Testis (tissue), 3 donors: Measurements from ENCODE around the gene TRIM26. TPM values are rescaled to one million over a fixed set of nuclear protein-coding genes. Genes with fewer than 3 reads are reported as not detected.
"Not testable (repeated sequence)": the region's sequence is repeated elsewhere in the genome, so short reads cannot be mapped to it uniquely, and the experiment has no call there.

Experiments used
- DNase-seq: peaks from one replicate; pipeline ENCODE4 v3.0.0-alpha.2; 2019
- H3K27ac ChIP-seq, 2 donors: fragments of 200-600 bp; sonication (generic); one replicate each; pipeline ENCODE4 v1.5.1; 2019
- H3K27me3 ChIP-seq: fragments of 200-600 bp; sonication (generic); one replicate; pipeline ENCODE4 v1.5.1; 2019
- H3K36me3 ChIP-seq: fragments of 200-600 bp; sonication (generic); one replicate; pipeline ENCODE4 v1.5.1; 2017; ENCODE audit warnings: low read depth; ENCODE audit errors: missing control alignments
- H3K4me1 ChIP-seq: fragments of 200-600 bp; sonication (generic); one replicate; pipeline ENCODE4 v1.5.1; 2019
- H3K4me3 ChIP-seq, 2 donors: fragments of 200-600 bp; sonication (generic); one replicate each; pipeline ENCODE4 v1.5.1; 2017 to 2019
- H3K9me3 ChIP-seq: fragments of 200-600 bp; sonication (generic); one replicate; pipeline ENCODE4 v1.5.1; 2017
- POLR2A ChIP-seq: fragments of 450-650 bp; IDR thresholded peaks from one replicate; pipeline ENCODE4 v1.6.1; 2017; ENCODE audit warnings: antibody characterized with exemption, mild to moderate bottlenecking, moderate library complexity
- WGBS, 2 donors: methylation state at CpG; one replicate each; pipeline ENCODE4 v1.1.5; 2018; 5-methylcytosine and 5-hydroxymethylcytosine counted together
- intact Hi-C: fragments of 100-400 bp; cut with DNase I; formaldehyde crosslinking; loops from one replicate; pipeline ENCODE4 v1.15.1; 2023; ENCODE audit warnings: low total_unique reads
- polyA plus RNA-seq: library from polyadenylated mRNA; stranded (reverse); fragments of 350-450 nt; fragmentation: Illumina TruSeq; extraction: RNeasy Lipid Tissue Mini Kit (QIAGEN cat#74804); gene quantifications from one replicate; pipeline ENCODE4 v1.2.3, GENCODE V29; 2014; ENCODE audit warnings: low read depth, low replicate concordance; ENCODE audit not compliant: insufficient read depth
- total RNA-seq, 2 donors: library from RNA; depleted of rRNA; stranded (reverse); fragments of >200 nt; gene quantifications; one replicate each; pipeline ENCODE4 v1.2.3, GENCODE V29; 2016
- TF ChIP-seq, protein P1 (sequence below), 3 experiments: fragments of 450-650 bp in 2 of 3; fragments of 200-600 bp in 1 of 3; sonication (generic) in 1 of 3; IDR thresholded peaks; one replicate each; pipeline ENCODE4 v1.5.1; 2016 to 2019; ENCODE audit warnings: antibody characterized with exemption in 3 of 3, mild to moderate bottlenecking in 2 of 3, moderate library complexity in 1 of 3

TRIM26 gene
- total and polyA plus RNA-seq, 3 donors from 2014 or later, result 40.3 to 75.8 (median 67.1) TPM

DNA sequence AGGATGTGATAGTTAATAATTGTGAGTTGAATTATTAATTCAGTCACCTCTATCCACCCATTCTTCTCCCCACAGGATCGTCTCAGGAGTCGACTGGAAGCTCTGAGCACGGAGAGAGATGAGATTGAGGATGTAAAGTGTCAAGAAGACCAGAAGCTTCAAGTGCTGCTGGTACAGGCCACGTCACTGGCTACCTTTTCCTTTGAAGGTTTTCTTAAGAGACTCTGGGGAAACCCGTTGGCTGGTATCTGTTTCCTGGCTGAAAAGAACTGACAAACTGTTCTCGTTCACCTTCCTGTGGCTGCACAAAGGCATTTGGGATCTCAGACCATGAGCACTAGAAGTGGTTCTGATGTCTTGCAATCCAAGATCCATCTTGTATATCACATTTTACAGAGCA lies 46.1 kb downstream of the TRIM26 start:
- TF ChIP-seq POLR2A, result no peak
- TF ChIP-seq, protein P1, sequence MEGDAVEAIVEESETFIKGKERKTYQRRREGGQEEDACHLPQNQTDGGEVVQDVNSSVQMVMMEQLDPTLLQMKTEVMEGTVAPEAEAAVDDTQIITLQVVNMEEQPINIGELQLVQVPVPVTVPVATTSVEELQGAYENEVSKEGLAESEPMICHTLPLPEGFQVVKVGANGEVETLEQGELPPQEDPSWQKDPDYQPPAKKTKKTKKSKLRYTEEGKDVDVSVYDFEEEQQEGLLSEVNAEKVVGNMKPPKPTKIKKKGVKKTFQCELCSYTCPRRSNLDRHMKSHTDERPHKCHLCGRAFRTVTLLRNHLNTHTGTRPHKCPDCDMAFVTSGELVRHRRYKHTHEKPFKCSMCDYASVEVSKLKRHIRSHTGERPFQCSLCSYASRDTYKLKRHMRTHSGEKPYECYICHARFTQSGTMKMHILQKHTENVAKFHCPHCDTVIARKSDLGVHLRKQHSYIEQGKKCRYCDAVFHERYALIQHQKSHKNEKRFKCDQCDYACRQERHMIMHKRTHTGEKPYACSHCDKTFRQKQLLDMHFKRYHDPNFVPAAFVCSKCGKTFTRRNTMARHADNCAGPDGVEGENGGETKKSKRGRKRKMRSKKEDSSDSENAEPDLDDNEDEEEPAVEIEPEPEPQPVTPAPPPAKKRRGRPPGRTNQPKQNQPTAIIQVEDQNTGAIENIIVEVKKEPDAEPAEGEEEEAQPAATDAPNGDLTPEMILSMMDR (IDR thresholded peaks at IDR 0.05), result no peak
- no peak for DNase-seq
- H3K27ac ChIP-seq, result no peak overlapping the region
- H3K9me3 ChIP-seq, result no peaks in the 10 kb centered on the region
- intact Hi-C loops, result no loop called here
- no peaks in the 10 kb centered on the region for H3K27me3 ChIP-seq
- 68 to 78% methylated on average over 6 of the region's 6 CpGs for WGBS, 2 donors
- no peak overlapping the region for H3K4me3 ChIP-seq
- H3K4me1 ChIP-seq, result peaks cover 5% of the 10 kb centered on the region
- no peaks in the 10 kb centered on the region for H3K36me3 ChIP-seq

DNA sequence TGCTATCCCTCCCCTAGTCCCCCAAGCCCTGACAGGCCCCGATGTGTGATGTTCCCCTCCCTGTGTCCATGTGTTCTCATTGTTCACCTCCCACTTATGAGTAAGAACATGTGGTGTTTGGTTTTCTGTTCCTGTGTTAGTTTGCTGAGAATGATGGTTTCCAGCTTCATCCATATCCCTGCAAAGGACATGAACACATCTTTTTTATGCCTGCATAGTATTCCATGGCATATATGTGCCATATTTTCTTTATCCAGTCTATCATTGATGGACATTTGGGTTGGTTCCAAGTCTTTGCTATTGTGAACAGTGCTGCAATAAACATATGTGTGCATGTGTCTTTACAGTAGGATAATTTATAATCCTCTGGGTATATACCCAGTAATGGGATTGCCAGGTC lies 48.0 kb downstream of the TRIM26 start:
- H3K27me3 ChIP-seq, H3K36me3 ChIP-seq, H3K27ac ChIP-seq, H3K9me3 ChIP-seq, H3K4me3 ChIP-seq, DNase-seq, intact Hi-C loops, H3K4me1 ChIP-seq: not testable (repeated sequence)
- 79 to 96% methylated on average over 1 of the region's 1 CpG for WGBS, 2 donors

GRCh38 chr6:30164714-30165113 lies 48.5 kb downstream of the TRIM26 start:
- DNase-seq, result no peak
- WGBS, 2 donors, result 67 to 68% methylated on average over 4 of the region's 4 CpGs

DNA sequence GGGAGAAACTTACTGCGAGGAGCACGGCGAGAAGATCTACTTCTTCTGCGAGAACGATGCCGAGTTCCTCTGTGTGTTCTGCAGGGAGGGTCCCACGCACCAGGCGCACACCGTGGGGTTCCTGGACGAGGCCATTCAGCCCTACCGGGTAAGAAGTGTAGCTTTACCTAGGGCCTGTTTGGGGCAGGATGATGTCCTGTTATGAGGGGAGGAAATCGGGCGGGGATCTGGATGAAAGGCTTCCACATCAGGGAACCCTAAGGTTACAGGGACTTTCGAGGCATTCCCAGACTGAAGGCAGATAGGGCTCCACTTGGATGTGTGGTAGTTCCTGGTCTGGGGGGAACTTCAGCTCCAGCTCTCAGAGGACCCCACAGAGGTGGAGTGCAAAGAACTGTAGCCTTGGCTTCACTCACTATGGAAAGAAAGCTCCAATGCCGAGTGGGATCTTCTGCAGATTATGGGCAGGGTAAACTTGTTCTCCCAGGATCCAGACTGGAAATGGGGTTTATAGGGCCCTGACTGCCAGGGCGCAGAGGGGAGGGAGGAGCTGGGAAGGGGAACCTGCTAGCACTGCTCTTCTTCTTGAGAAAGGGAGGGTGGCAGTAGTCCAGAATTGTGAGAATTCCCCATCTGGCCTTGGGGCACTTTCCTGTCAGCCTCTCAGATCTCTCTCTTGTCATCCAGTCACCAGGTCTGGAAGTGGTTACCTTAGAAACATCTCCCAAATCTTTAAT lies 49.1 kb downstream of the TRIM26 start:
- Histone ChIP-seq H3K9me3 (no peaks in the 10 kb centered on the region), H3K36me3 (no peaks in the 10 kb centered on the region), H3K27me3 (no peaks in the 10 kb centered on the region), H3K27ac (no peak overlapping the region), H3K4me3 (no peak overlapping the region), H3K4me1 (no peaks in the 10 kb centered on the region)
- 54 to 67% methylated on average over 6 to 16 of the region's 16 CpGs for WGBS, 2 donors
- no peak for DNase-seq
- intact Hi-C loops, result no loop called here
- no peak for TF ChIP-seq POLR2A
- TF ChIP-seq, protein P1 (IDR thresholded peaks at IDR 0.05), result no peak

More at GRCh38 chr6:30164714-30165113, 48.5 kb downstream of the TRIM26 start:
- Histone ChIP-seq H3K27me3 (no peaks in the 10 kb centered on the region), H3K4me3 (no peak overlapping the region), H3K36me3 (no peaks in the 10 kb centered on the region), H3K4me1 (no peaks in the 10 kb centered on the region), H3K27ac (no peak overlapping the region), H3K9me3 (no peaks in the 10 kb centered on the region)
- TF ChIP-seq, protein P1 (IDR thresholded peaks at IDR 0.05), result no peak
- no peak for TF ChIP-seq POLR2A
- intact Hi-C loops, result no loop called here

- H3K27me3 ChIP-seq, result no peaks in the 10 kb centered on the region
- intact Hi-C loops, result no loop called here
- DNase-seq, result no peak
- no peaks in the 10 kb centered on the region for H3K4me1 ChIP-seq
- no peak within 1 kb of the TSS for H3K4me3 ChIP-seq
- TF ChIP-seq POLR2A, result no peak
- TF ChIP-seq, protein P1 (IDR thresholded peaks at IDR 0.05), result no peak
- H3K27ac ChIP-seq, result no peak within 1 kb of the TSS
- H3K36me3 ChIP-seq, result no peaks in the 10 kb centered on the region
- no peaks in the 10 kb centered on the region for H3K9me3 ChIP-seq
- WGBS, 2 donors, result 51 to 59% methylated on average over 26 to 31 of the region's 31 CpGs
Observed at GRCh38 chr6:30163090-30163917, 49.9 kb downstream of the TRIM26 start, which contains the start of gene TRIM15. TRIM15 (plus strand) TSS chr6:30163546; CDS start chr6:30163685, 139 bp downstream.
